ENCODE results near the gene TCERG1. TPM values are rescaled to one million over a fixed set of nuclear protein-coding genes. Genes with fewer than 3 reads are reported as not detected.

Gene TCERG1
- total RNA-seq, 4 donors from 2014 or later, result 18.0 to 53.9 (median 41.8) TPM

- in situ Hi-C loops (cut with MboI; ENCODE audit: low sequenced_read_pairs in 4 of 4), result loop anchor here (5.0 to 25.0 kb wide), 3 partner anchors 126 to 241 kb away; partner anchors contain the start of gene LARS1 (in 3 of the 4)
- no peak for ATAC-seq
- Histone ChIP-seq H3K4me3 (no peak overlapping the region), H3K4me1 (peaks cover 0 to 3% of the 10 kb centered on the region in 2 donors), H3K36me3 (no peaks in the 10 kb centered on the region), H3K27me3 (no peaks in the 10 kb centered on the region), H3K9me3 (no peaks in the 10 kb centered on the region), H3K27ac (no peak overlapping the region)
- no peak for DNase-seq
- intact Hi-C loops (cut with DNase I; ENCODE audit: low total_unique reads), result no loop called here
- TF ChIP-seq CTCF (IDR thresholded peaks at IDR 0.05 in 4 of 5, conservative IDR thresholded peaks at IDR 0.05 in 1 of 5) (no peak), POLR2A (IDR thresholded peaks at IDR 0.05) (no peak)
Measured at GRCh38 chr5:146428658-146429057, 18.5 kb upstream of the TCERG1 start.

GRCh38 chr5:146440353-146440752 is 6.8 kb upstream of the TCERG1 start:
- in situ Hi-C loops (cut with MboI; ENCODE audit: low sequenced_read_pairs in 4 of 4) (loop anchor here in 3 of 4 donors (25.0 kb wide), 1 partner anchor 253 kb away; the partner anchor contains the start of gene LARS1 (in 3 of the 3)), intact Hi-C loops (cut with DNase I; ENCODE audit: low total_unique reads) (no loop called here)
- Histone ChIP-seq H3K4me1 (no peaks in the 10 kb centered on the region), H3K4me3 (no peak overlapping the region), H3K27ac (peak overlapping the region; percentile 48 to 77 (median 64)), H3K36me3 (no peaks in the 10 kb centered on the region), H3K27me3 (no peaks in the 10 kb centered on the region), H3K9me3 (no peaks in the 10 kb centered on the region)
- no peak for DNase-seq
- peak in 1 of 2 donors; percentile 12 for ATAC-seq
- TF ChIP-seq CTCF (IDR thresholded peaks at IDR 0.05 in 4 of 5, conservative IDR thresholded peaks at IDR 0.05 in 1 of 5) (no peak), POLR2A (IDR thresholded peaks at IDR 0.05) (no peak)

- Histone ChIP-seq H3K36me3 (no peaks in the 10 kb centered on the region), H3K27me3 (no peaks in the 10 kb centered on the region), H3K4me1 (no peaks in the 10 kb centered on the region), H3K9me3 (no peaks in the 10 kb centered on the region), H3K27ac (peak overlapping the region; percentile 48 to 77 (median 64)), H3K4me3 (no peak overlapping the region)
- no peak for TF ChIP-seq CTCF (IDR thresholded peaks at IDR 0.05 in 4 of 5, conservative IDR thresholded peaks at IDR 0.05 in 1 of 5)
- no peak for TF ChIP-seq POLR2A (IDR thresholded peaks at IDR 0.05)
- in situ Hi-C loops (cut with MboI; ENCODE audit: low sequenced_read_pairs in 4 of 4), result loop anchor here in 3 of 4 donors (25.0 kb wide), 1 partner anchor 254 kb away; the partner anchor contains the start of gene LARS1 (in 3 of the 3)
- ATAC-seq (peak; percentile 82 to 96), DNase-seq (peak in 1 of 2 donors; percentile 46)
- intact Hi-C loops (cut with DNase I; ENCODE audit: low total_unique reads), result no loop called here
Measured at GRCh38 chr5:146440870-146441495, 6.2 kb upstream of the TCERG1 start.

GRCh38 chr5:146441896-146442295 is 5.2 kb upstream of the TCERG1 start:
- no peak for DNase-seq
- H3K4me1 ChIP-seq, result no peaks in the 10 kb centered on the region
- no peak for ATAC-seq
- in situ Hi-C loops (cut with MboI; ENCODE audit: low sequenced_read_pairs in 4 of 4) (loop anchor here in 3 of 4 donors (25.0 kb wide), 1 partner anchor 255 kb away; the partner anchor contains the start of gene LARS1 (in 3 of the 3)), intact Hi-C loops (cut with DNase I; ENCODE audit: low total_unique reads) (no loop called here)
- TF ChIP-seq POLR2A (IDR thresholded peaks at IDR 0.05), result no peak
- no peak for TF ChIP-seq CTCF (IDR thresholded peaks at IDR 0.05 in 4 of 5, conservative IDR thresholded peaks at IDR 0.05 in 1 of 5)
- H3K27me3 ChIP-seq, result no peaks in the 10 kb centered on the region
- H3K27ac ChIP-seq, result peak overlapping the region in 2 of 4 donors; percentile 60 to 77
- H3K4me3 ChIP-seq, result no peak overlapping the region
- H3K9me3 ChIP-seq, result no peaks in the 10 kb centered on the region
- no peaks in the 10 kb centered on the region for H3K36me3 ChIP-seq
